GM19351 (cell line): ENCODE data around the gene KSR2.

Experiments used
- ATAC-seq: cut with Tn5 transposase; IDR thresholded peaks from one replicate; pipeline ENCODE4 v1.9.1; 2021; ENCODE audit warnings: mild to moderate bottlenecking, moderate library complexity; ENCODE audit not compliant: unreplicated experiment

Gene KSR2

GRCh38 chr12:117702741-117703140 lies 266.0 kb downstream of the KSR2 start:
- no peak for ATAC-seq

GRCh38 chr12:117699575-117699974 lies 269.2 kb downstream of the KSR2 start:
- no peak for ATAC-seq

- ATAC-seq: no peak
Observed at GRCh38 chr12:117699118-117699517, 269.7 kb downstream of the KSR2 start.

GRCh38 chr12:117695956-117696355 lies 272.8 kb downstream of the KSR2 start:
- ATAC-seq: no peak

GRCh38 chr12:117692512-117692911 lies 276.3 kb downstream of the KSR2 start:
- ATAC-seq: no peak

- ATAC-seq: no peak
Observed at GRCh38 chr12:117689857-117690256, 278.9 kb downstream of the KSR2 start.

GRCh38 chr12:117688446-117688845 lies 280.3 kb downstream of the KSR2 start:
- ATAC-seq: no peak

- no peak for ATAC-seq
Observed at GRCh38 chr12:117686911-117687377, 281.8 kb downstream of the KSR2 start.

GRCh38 chr12:117686210-117686609 lies 282.6 kb downstream of the KSR2 start:
- no peak for ATAC-seq

- ATAC-seq: no peak
Observed at GRCh38 chr12:117685110-117685926, 283.5 kb downstream of the KSR2 start.

- ATAC-seq: no peak
Observed at GRCh38 chr12:117684471-117684870, 284.3 kb downstream of the KSR2 start.

GRCh38 chr12:117680312-117680711 lies 288.5 kb downstream of the KSR2 start:
- ATAC-seq: no peak

GRCh38 chr12:117679776-117680175 lies 289.0 kb downstream of the KSR2 start:
- ATAC-seq: no peak

- no peak for ATAC-seq
Observed at GRCh38 chr12:117674763-117675162, 294.0 kb downstream of the KSR2 start.

GRCh38 chr12:117674313-117674712 lies 294.5 kb downstream of the KSR2 start:
- ATAC-seq: no peak

GRCh38 chr12:117671734-117672133 lies 297.1 kb downstream of the KSR2 start:
- ATAC-seq: no peak

GRCh38 chr12:117664169-117664568 lies 304.6 kb downstream of the KSR2 start:
- ATAC-seq: no peak

- ATAC-seq: no peak
Observed at GRCh38 chr12:117662620-117663395, 306.0 kb downstream of the KSR2 start.

- ATAC-seq: no peak
Observed at GRCh38 chr12:117662220-117662619, 306.6 kb downstream of the KSR2 start.

- ATAC-seq: no peak
Observed at GRCh38 chr12:117661471-117661870, 307.3 kb downstream of the KSR2 start.

GRCh38 chr12:117660896-117661295 lies 307.9 kb downstream of the KSR2 start:
- ATAC-seq: no peak

GRCh38 chr12:117658226-117658625 lies 310.6 kb downstream of the KSR2 start:
- ATAC-seq: no peak
